Suppressor macrophage treated with lipopolysaccharide for 4 hours (primary cell): ENCODE data around the gene GHRHR.

Experiments used
- DNase-seq: peaks from one replicate; pipeline ENCODE4 v3.0.0-alpha.2; 2020

The GHRHR gene

DNA sequence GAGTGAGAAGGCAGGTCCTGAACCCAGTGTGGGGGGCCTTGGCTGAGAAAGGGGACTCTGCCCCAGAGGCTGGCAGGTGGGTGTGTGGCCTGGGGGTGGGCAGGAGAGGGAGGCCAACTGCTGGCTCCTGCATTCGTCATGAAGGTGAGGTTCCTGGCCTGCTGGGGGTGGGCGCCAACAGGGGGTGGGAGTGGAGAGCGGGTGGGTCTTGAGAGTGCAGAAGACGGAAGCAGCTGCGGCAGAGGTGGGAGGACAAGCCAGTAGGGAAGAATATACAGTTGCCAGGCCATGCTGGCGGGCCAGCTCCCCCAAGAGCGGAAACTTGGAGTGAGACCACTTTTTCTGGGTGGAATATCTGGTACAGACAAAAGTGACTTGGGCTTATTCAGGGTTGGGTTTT lies 23.4 kb downstream of the GHRHR start:
- no peak for DNase-seq

DNA sequence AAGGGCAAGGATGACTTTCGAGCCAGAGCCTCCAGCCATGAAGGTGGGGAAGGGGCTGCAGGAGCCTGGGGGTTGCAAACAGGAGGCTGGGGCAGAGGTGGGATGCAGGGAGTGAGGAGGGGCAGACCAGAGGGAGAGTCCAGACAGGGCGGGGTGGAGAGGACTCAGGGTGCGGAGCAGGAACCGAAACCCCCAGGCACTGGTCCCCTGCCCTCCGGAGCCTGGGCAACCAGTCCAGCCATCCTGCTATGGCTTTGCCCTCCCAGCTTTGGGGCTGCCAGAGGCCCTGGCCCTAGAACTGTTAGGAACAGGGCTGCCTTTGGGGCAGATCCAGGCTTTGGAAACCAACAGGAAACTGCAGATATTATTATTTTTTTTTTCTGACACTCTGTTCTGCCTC lies 24.2 kb downstream of the GHRHR start:
- DNase-seq: no peak

DNA sequence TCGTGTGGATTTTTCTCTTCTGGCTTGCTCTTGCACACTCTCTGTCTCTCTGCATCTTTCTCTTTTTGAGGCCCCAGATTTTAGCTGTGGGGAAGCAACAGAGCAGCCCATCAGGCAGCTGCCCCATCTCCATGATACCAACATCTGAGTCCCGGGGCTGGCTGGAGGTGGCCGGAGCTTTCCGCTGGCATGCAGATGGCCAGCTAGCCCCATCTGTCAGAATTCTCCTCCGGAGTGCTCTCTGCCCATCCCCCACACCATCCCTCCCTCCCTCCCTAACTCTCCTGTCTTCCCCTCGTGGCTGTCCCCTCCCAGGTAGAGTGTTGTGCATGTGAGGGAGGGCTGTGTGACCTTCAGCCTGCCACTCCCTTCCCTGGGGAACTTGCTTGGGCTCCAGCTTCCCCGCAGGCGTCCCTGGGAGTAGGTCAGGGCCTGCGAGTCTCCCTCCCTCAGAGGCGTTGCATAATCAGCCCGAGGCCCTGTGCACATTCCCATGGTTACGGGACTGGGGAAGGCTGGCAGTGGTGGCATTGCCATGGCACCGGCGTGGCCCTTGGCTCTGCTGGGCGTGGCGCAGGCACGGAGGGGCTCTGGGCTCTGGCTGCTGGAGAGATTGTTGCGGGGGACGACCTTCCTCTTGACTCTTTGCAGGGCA lies 24.7 kb downstream of the GHRHR start:
- peak; percentile 24 for DNase-seq

DNA sequence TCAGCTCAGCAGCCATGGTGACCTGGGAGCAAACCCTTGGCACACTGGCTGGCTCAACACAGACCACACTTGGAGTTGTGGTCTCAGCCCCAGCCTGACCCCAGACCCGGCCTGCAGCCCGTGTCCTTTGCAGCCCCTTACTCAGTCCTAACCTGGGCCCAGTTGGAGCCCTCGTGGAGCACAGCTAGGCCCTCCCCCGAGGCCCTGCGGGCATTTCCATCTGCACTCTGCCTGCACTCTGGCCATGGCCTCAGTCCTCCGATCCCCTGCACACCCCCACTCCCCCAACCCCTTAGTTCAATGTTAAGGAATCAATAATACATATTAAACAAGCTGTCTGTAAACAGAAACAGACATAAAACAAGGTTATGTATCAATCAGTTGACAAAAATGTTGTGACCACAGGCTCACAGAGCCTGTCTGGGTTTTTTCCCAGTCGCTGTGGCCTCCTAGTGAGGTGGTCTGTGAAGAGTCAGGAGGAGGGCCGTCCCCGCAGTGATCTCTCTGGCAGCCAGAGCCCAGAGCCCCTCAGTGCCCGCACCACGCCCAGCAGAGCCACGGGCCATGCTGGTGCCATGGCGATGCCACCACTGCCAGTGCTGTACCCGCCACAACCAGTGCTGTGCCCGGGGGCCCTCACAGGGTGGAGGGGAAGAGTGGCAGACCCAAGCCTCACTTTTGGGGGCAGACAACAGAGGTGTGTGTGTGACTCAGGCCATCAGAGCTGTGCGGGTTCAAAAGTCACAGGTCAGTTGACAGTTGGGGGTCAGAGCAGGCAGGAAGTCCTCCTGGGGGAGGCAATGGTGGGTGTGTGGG lies 25.5 kb downstream of the GHRHR start:
- DNase-seq: no peak

DNA sequence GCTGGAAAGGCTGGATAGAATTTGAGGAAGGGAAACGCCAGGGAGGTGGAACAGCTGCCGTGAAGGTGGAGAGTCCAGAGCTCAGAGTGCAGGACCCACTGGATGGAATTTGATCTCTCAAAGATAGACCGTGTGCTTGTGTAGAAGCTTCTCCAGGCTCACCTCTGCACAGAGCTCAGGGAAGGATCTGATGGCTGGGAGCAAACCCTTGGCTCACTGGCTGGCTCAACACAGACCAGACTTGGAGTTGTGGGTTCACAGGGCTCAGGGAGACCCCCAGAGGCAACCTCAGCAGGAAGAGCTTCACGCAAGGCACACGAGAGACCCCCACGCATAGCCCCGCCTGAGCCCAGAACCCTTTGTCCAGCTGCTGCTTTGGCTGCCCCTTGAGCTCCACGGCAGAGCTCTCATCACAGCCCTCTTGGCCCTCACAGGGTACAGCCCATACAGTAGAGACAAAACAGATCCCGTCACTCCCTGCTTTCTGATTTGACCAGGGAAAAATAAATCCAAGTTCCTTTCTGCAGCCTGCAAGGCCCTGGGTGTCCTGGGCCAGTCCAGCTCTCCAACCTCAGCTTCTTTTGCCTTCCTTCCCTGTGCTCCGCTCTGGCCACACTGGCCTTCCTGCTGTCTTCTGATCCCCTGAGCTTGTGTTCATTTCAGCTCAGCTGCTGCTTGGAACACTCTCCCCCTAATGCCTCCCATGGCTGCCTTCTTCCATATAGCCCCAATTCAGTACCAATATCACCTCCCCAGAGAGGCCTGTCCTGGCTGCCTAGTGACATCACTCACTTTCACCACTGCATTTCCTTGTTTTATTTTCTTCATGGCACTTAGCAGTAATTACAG lies 26.3 kb downstream of the GHRHR start:
- DNase-seq: no peak

DNA sequence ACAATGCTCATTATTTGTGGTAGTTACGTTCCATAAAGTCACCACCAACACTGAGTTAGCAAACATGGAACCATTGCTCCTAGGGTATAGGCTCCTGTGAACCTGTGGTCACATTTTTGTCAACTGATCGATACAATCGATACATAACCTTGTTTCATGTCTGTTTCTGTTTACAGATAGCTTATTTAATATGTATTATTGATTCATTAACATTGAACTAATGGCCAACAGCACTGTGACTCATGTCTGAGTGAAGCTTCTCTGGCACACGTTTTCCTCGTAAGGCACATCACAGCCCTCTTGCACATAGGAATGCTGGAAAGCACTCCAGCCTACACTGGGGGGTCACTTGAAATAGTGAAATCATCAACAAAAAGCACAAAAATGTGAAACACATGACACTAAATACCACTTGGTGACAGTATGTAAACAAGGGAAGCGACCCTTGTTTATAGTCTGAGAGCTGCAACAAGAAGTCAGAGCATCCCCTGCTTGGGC lies 27.0 kb downstream of the GHRHR start:
- DNase-seq: no peak

DNA sequence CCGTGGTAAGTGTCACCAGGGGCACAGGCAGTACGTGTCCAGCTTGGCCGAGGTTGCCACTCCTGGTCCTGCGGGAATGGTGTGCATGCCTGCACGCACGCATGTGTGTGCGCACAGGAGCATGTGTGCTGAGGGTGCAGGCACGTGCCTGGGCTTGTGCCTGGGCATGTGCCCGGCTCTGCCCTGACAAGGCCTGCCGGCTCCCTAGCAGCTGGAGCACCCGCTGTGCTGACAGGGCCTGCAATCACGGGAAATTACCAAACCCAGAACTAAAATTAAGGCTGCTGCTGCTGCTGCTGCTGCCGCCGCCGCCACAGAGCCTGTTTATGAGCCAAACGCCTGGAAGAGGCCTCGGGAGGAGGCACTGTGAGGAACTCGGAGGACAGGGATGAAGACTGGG lies 28.7 kb downstream of the GHRHR start:
- no peak for DNase-seq

DNA sequence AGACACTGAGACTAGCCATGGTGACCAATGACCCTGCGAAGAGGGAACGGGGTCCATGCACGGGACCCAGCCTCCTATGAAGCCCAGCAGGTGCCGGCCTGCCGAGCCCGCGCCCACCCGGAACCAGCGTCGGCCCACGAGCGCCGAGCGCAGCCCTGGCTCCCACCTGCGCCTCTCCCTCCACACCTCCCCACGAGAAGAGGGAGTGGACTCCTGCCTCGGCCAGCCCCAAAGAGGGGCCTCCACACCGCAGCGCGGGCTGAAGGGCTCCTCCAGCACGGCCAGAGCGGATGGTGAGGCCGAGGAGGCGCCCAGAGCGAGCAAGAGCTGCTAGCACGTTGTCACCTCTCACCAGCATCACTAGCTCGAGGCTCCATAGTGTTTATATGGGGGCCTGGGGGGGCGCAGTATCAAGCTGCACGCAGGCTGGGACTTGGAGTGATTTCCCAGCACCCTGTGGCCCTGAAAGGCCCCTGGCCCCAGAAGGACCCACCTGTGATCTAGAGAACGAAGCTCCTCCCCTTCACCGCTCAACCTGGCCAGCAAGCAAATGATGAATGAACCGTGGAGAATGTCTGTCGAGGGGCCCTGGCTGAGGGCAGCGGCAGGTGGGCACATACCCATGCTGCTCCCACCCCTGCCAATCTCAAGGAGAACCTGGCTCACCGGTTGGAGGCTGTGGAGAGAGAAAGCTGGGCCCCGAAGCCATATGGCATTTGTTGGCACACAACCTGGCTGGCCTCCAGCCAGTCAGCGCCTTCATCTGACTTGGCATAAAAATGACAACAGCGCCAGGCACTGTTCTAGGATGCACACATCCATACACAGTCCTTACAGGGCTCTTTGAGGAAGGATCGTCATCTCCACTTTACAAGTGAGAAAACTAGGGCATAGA lies 30.7 kb downstream of the GHRHR start:
- DNase-seq: no peak

DNA sequence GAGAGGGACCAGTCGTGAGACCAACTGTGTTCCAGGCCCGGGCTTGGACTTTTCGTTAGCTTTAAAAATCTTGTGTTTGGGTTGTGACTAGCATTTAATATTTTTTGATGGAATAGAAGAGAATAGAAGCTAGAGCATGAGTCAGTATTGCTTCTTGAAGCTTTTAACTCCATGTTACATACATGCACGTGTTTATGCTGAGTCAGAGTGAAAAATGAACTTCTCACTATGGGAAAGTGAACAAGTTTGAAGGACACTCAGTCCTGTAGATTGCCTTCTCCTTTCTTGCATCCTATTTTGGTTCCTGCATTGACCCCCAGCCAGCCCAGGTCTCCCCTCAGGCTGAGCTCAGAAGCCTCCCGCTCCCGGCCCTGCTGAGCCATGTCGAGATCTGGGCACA lies 31.8 kb downstream of the GHRHR start:
- peak; percentile 36 for DNase-seq

DNA sequence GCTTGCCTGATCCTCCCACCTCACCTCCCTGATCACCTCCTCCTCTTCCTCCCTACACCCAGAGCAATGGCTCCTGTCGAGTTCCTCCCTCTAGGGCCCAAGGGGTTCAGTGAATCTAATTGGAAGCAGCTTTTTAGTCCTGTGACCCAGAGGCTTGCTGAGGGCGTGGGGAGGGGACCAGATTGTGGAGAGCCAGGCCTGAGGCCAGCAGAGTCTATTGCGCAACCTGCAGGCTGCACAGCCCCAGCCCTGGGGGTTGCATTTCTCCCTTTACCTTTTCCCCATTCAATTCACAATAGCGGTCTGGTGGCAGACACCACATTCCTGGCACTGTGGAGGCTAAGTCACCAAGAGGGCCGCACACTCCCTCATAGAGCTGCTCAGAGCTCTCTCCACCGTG lies 32.5 kb downstream of the GHRHR start:
- DNase-seq: no peak

DNA sequence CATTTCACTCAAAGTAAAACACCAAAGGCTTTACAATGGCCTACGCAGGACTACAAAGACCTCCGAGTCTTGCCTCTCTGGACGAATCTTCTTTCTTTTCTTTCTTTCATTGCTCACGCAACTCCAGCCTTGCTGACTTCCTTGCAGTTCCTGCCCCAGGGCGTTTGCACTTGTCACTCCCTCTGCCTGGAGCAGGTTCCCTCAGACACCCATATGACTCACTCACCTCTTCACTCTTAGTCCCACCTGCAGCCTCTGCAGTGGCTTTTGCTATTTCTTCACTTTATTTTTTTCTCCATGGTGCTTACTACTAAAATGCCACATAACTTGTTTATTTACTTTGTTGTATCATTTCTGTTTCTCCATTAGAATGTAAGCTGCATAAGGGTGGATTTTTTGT lies 33.1 kb downstream of the GHRHR start:
- DNase-seq: no peak

DNA sequence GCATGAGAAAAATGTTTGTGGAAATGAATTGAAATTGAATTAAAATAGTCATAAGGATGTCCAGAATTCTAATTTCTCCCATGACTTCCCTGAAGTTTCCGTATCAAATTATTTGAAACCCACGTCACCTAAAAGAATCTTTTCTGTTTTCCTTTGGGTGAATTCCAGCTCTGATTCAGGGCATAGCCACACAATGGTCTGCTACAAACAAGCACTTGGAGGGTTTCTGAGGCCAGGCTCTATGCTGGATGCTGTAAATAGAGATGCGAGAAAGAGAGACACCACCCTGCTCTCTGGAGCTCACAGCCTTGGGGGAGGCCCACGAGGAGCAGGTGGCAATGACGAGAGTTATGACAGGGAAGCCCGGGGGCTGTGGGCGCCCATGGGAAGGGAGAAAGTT lies 33.6 kb downstream of the GHRHR start:
- DNase-seq: no peak

DNA sequence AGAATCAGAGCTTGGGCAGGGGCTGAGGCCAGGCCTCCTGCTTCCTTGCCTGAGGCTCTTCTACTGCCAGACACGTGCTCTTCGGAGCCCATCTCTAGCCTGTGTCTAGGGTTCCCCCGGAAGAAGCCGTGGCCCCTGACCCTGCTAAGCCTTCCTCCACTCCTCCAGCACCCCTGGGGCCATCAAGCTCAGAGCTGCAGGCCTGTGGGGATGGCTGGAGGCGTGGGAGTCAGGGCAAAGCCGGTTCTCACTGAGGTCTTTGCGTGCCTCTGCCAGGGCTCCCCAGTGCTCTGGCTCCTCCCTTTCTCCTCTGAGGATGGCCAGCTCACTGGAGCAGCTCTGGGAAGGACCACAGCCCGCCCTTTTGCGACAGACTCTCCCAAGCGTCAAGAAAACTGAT lies 34.4 kb downstream of the GHRHR start:
- DNase-seq: no peak

DNA sequence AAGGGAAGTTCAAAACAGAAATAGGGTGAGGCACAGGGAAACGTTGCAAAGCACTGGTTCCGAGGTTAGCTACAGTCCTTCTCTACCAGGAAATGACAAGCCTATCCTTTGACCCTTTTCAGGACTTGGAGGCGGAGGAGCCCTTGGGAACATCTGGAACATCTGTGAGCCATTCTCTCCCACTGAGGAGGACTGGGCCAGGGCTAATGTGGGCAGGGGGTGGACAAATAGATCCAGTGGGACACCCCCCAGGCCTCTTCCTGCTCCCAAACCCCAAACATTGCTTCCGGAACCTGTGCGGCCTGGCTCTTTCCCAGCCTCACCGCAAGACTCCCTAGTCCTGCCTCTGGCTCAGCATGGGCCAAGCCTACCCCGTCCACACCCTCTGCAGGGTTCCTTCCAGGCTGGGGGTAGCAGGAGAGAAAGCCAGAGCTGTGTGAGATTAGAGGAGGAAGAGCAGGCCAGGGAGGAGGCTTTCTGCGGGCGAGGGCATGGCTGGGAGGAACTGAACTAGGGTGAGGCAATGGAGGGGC lies 36.5 kb downstream of the GHRHR start:
- peak; percentile 19 for DNase-seq

DNA sequence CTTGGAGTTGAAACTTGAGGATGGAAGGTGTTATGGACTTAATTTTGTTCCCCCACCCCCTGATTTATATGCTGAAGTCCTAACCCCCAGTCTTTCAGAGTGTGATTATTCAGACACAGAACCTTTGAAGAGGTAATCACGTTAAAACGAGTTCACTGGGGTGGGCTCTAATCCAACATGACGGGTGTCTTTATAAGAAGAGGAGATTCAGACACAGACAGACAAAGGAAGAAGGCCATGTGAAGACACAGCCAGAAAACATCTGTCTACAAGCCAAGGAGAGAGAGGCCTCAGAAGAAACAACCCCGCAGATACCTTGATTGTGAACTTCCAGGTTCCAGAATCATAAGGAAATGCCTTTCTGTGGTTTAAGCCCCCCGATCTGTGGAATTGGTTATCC lies 37.0 kb downstream of the GHRHR start:
- DNase-seq: no peak

DNA sequence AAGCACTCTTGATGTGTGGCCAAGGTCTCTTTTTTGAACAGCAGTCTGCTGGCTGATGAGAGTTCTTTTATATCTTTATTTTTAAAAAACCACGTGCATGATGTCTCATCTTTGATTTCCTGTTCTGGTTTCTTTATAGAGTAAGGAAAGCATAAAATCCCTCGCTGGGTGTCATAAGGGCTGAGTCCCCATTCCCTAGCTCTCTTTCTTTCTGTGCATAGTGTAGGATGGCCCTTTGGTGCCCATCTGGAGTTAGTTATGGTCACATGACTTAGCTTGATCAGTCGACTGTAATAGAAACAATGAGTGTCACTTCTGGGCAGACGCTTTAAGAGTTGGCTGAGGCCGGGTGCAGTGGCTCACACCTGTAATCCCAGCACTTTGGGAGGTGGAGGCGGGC lies 38.5 kb downstream of the GHRHR start:
- DNase-seq: peak; percentile 12

DNA sequence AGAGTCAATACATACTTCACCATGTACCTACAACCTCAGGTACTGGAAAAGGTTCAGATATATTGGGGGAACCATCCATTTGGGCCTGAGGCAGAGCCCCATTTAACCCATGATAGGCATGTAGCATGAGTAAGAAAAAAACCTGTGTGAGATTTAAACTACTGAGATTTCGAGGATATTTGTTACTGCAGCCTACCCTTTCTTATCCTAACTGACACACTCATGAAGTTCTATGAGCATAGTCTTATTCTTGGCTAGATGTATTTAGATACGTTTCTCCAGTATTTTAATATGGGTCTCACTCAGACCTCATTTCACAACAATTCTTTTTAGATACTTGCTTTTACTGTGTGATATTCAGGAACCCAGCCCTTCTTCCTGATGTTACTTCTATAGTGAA lies 39.3 kb downstream of the GHRHR start:
- DNase-seq: no peak

DNA sequence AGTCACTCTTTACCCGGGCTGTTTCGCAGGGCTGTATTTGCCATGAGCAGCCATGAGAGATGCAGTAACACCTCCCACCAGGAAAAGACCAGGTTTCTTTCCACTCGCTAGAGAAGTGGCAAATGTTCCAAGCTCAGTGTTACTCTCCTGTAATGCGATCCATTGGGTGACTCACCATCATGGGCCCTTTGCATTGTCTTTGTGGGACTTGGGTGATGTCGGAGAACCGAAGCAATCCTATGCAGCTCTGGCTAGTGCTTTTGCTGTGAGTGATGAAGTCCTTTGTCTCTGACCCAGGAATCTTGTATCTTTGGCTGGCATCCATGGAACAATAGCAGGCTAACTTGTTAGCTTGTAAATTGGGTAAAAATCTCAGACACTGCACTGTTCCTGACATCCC lies 40.0 kb downstream of the GHRHR start:
- DNase-seq: no peak

DNA sequence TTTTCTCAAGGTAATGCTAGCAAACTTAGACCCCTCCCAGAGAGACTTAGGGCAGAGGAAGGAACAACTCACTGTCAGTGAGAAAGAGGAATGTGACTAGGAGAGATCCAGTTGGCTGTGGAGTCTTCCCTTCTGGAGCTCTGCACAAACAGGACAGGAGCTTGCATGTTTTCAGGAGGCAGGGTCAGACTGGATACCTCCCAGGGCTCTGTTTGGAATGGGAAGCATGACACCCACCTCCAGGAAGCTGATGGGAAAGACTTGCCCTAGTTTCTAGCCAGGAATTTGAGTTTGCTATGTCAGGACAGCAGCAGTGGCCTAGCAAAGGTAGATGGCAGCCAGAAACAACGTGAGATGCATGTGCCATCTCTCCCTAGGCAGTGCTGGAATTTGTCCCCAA lies 40.6 kb downstream of the GHRHR start:
- DNase-seq: no peak

DNA sequence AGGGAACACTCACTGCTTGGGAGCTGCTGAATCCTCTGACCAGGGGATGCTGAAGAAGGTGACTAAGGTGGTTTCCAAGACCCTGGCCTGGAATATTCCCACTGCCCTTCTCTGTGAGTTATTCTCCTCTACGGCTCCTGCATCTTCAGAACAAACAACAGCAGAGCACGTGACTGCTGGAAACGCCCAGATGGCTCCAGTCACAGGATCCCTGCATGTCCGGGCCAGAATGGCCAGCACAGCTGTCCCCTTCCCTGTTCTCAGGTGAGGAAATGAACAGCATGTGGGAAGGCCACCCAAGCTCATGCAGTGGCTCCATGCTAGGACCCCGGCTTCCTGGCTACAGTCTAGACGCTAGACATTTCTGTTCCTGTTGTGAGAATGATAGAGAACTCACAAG lies 43.1 kb downstream of the GHRHR start:
- no peak for DNase-seq

DNA sequence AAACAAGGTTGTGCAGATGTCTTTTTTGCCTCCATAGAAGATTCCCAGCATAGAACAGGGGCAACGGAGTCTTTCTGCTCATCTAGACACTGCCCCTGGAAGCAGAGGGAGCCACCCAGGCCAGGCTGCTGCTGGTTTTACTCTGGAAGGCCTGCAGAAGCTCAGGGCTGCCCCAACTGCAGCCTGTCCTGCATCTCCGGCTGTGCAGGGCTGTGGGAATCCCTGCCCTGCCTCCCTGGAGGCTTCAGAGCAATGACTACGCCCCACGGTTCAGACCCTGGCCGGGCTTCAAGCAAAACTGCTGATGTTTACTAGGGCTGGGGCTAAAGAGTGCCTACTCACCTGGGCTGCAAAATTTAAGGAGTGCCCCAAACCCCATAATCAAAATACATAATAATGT lies 43.9 kb downstream of the GHRHR start:
- DNase-seq: no peak

DNA sequence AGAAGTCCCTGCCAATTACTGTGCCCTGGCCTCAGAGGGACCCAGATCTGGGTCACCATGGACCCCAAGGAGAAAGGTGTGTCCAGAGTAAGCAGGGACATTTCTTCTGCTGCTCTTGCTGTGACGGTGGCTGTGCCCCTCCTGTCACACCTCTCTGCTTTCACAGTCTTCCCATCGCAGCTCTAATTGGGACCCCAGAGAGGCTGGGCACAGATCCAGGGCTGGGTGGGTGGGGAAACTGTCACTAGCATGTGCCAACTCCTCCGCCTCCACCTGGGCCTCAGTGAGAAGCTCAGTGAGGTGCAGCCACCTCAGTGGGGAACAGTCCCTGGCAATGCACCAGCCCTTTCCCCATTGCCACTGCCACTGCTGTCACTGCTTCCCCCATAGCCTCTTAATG lies 51.1 kb downstream of the GHRHR start:
- no peak for DNase-seq
